GM23338 (cell line): ENCODE measurements around the gene SSBP2. TPM values are rescaled to one million over a fixed set of nuclear protein-coding genes. Genes with fewer than 3 reads are reported as not detected.

Experiments
- ATAC-seq: fragments of 200-7000 bp; cut with Tn5 transposase; 3 replicates; pipeline ENCODE4 v1.9.1; 2020
- DNase-seq: peaks from one replicate; pipeline ENCODE4 v3.0.0-alpha.2; 2015; ENCODE audit warnings: low spot score
- H2AFZ ChIP-seq: fragments of 200-600 bp; sonication (generic); 2 replicates; pipeline ENCODE4 v1.8.0; 2016; ENCODE audit warnings: antibody characterized with exemption, mild to moderate bottlenecking, moderate library complexity
- H3F3A ChIP-seq: fragments of 200-600 bp; sonication (generic); replicated peaks from 2 replicates; pipeline ENCODE4 v1.8.0; 2017; ENCODE audit warnings: antibody characterized with exemption, mixed run types, low read depth
- H3K27ac ChIP-seq: fragments of 200-600 bp; sonication (generic); 2 replicates; pipeline ENCODE4 v1.6.1; 2016; ENCODE audit warnings: low read depth
- H3K27me3 ChIP-seq: fragments of 200-600 bp; sonication (generic); 2 replicates; pipeline ENCODE4 v1.8.0; 2016; ENCODE audit warnings: mild to moderate bottlenecking, mixed run types, moderate library complexity; ENCODE audit not compliant: insufficient read depth
- H3K36me3 ChIP-seq: fragments of 200-600 bp; sonication (generic); 2 replicates; pipeline ENCODE4 v1.8.0; 2016; ENCODE audit warnings: mild to moderate bottlenecking; ENCODE audit not compliant: insufficient read depth
- H3K4me1 ChIP-seq: fragments of 200-600 bp; sonication (generic); 2 replicates; pipeline ENCODE4 v1.8.0; 2016; ENCODE audit warnings: mild to moderate bottlenecking, moderate library complexity; ENCODE audit not compliant: insufficient read depth
- H3K4me2 ChIP-seq: fragments of 200-600 bp; sonication (generic); 2 replicates; pipeline ENCODE4 v1.7.1; 2017; ENCODE audit warnings: mixed run types
- H3K4me3 ChIP-seq: fragments of 200-600 bp; sonication (generic); 2 replicates; pipeline ENCODE4 v1.6.1; 2016; ENCODE audit warnings: mixed run types
- H3K79me2 ChIP-seq: fragments of 200-600 bp; sonication (generic); replicated peaks from 2 replicates; pipeline ENCODE4 v1.8.0; 2017; ENCODE audit warnings: mild to moderate bottlenecking; ENCODE audit not compliant: insufficient read depth
- H3K9me2 ChIP-seq: fragments of 200-600 bp; sonication (generic); 2 replicates; pipeline ENCODE4 v1.8.0; 2017; ENCODE audit not compliant: insufficient read depth
- H4K20me1 ChIP-seq: fragments of 200-600 bp; sonication (generic); replicated peaks from 2 replicates; pipeline ENCODE4 v1.8.0; 2017; ENCODE audit warnings: mild to moderate bottlenecking; ENCODE audit not compliant: insufficient read depth
- H3K27ac Mint-ChIP-seq: 2 replicates; pipeline ENCODE4 v1.8.0; 2020; ENCODE audit warnings: inconsistent platforms, mild to moderate bottlenecking, moderate library complexity, mixed read lengths
- H3K27me3 Mint-ChIP-seq: 3 replicates; pipeline ENCODE4 v1.8.0; 2022; ENCODE audit warnings: low read depth, mild to moderate bottlenecking, moderate library complexity, mixed read lengths, inconsistent platforms; ENCODE audit not compliant: insufficient read depth, poor library complexity
- H3K36me3 Mint-ChIP-seq: 3 replicates; pipeline ENCODE4 v1.8.0; 2021; ENCODE audit warnings: low read depth, mild to moderate bottlenecking, inconsistent platforms, moderate library complexity, mixed read lengths
- H3K4me1 Mint-ChIP-seq: 3 replicates; pipeline ENCODE4 v1.8.0; 2020; ENCODE audit warnings: mild to moderate bottlenecking, inconsistent platforms, mixed read lengths
- H3K4me3 Mint-ChIP-seq: 3 replicates; pipeline ENCODE4 v1.8.0; 2021; ENCODE audit warnings: moderate library complexity, mild to moderate bottlenecking, inconsistent platforms, mixed read lengths
- H3K9me3 Mint-ChIP-seq: 3 replicates; pipeline ENCODE4 v1.8.0; 2020; ENCODE audit warnings: moderate library complexity, mild to moderate bottlenecking, inconsistent platforms, mixed read lengths
- CREB1 ChIP-seq: fragments of 250-450 bp; sonication (Bioruptor Pico); IDR thresholded peaks from 2 replicates; pipeline ENCODE4 v1.5.0; 2020; ENCODE audit warnings: low read depth, mild to moderate bottlenecking, moderate library complexity
- CTCF ChIP-seq, 2 experiments: fragments of 200-600 bp in 1 of 2; sonication (generic) in 1 of 2; conservative IDR thresholded peaks; 2 replicates each; pipeline versions ENCODE4 v1.5.1 to v1.6.1; 2016 to 2017; ENCODE audit warnings: antibody characterized with exemption in 2 of 2, low read depth in 2 of 2, mild to moderate bottlenecking in 2 of 2, moderate library complexity in 1 of 2
- ETS1 ChIP-seq: IDR thresholded peaks from 2 replicates; pipeline ENCODE4 v1.6.1; 2016; ENCODE audit warnings: antibody characterized with exemption
- EZH2phosphoT487 ChIP-seq: fragments of 200-600 bp; sonication (generic); IDR thresholded peaks from one replicate; pipeline ENCODE4 v1.8.1; 2018; ENCODE audit warnings: antibody characterized with exemption; ENCODE audit not compliant: unreplicated experiment
- JUNB ChIP-seq: IDR thresholded peaks from one replicate; pipeline ENCODE4 v1.6.1; 2016; ENCODE audit warnings: antibody characterized with exemption; ENCODE audit not compliant: unreplicated experiment
- NANOG ChIP-seq: IDR thresholded peaks from 2 replicates; pipeline ENCODE4 v1.6.1; 2016; ENCODE audit warnings: antibody characterized with exemption, borderline replicate concordance
- REST ChIP-seq: IDR thresholded peaks from one replicate; pipeline ENCODE4 v1.6.1; 2018; ENCODE audit warnings: antibody characterized with exemption; ENCODE audit not compliant: unreplicated experiment
- STAT1 ChIP-seq: IDR thresholded peaks from one replicate; pipeline ENCODE4 v1.6.1; 2016; ENCODE audit warnings: antibody characterized with exemption; ENCODE audit not compliant: unreplicated experiment
- ZNF114 ChIP-seq: fragments of 250-450 bp; sonication (Bioruptor Pico); IDR thresholded peaks from 2 replicates; pipeline ENCODE4 v1.5.0; 2020; ENCODE audit warnings: mild to moderate bottlenecking, moderate library complexity
- ZNF331 ChIP-seq: fragments of 250-450 bp; sonication (Bioruptor Pico); IDR thresholded peaks from 2 replicates; pipeline ENCODE4 v1.5.0; 2020; ENCODE audit warnings: low read depth, mild to moderate bottlenecking, moderate library complexity
- polyA plus RNA-seq: library from polyadenylated mRNA; unstranded; fragments of >200 nt; fragmentation: Nextera tagmentation; extraction: Ambion mirVana; gene quantifications from 2 replicates; pipeline ENCODE4 v1.2.1, GENCODE V29; 2016
- total RNA-seq: library from RNA; depleted of rRNA; stranded (reverse); fragments of >200 nt; shearing (Covaris generic); gene quantifications from 2 replicates; pipeline ENCODE4 v1.2.3, GENCODE V29; 2014

Gene SSBP2
- total and polyA plus RNA-seq, 2 experiments from 2014 or later: 21.5 to 24.7 TPM

- H3F3A ChIP-seq: no peaks in the 10 kb centered on the region
- H3K36me3 Mint-ChIP-seq: peaks cover 5% of the 10 kb centered on the region; the same call in 2 of the 3 replicates
- no peak overlapping the region for H3K4me3 ChIP-seq
- no peak overlapping the region for H2AFZ ChIP-seq
- H3K4me1 ChIP-seq: no peaks in the 10 kb centered on the region
- H3K9me3 Mint-ChIP-seq: peaks cover 5% of the 10 kb centered on the region; the same call in 2 of the 3 replicates
- ATAC-seq (no peak), DNase-seq (no peak)
- no peak overlapping the region for H3K27ac ChIP-seq
- no peaks in the 10 kb centered on the region for H4K20me1 ChIP-seq
- no peak overlapping the region for H3K4me3 Mint-ChIP-seq
- H3K4me1 Mint-ChIP-seq: no peaks in the 10 kb centered on the region; the same call in 2 of the 3 replicates
- TF ChIP-seq JUNB: no peak
- TF ChIP-seq ZNF331: no peak
- no peak for TF ChIP-seq REST
- no peak for TF ChIP-seq ETS1
- peaks cover under 1% of the 10 kb centered on the region for H3K27me3 Mint-ChIP-seq
- no peak overlapping the region for H3K4me2 ChIP-seq
- H3K27ac Mint-ChIP-seq: no peak overlapping the region
- no peaks in the 10 kb centered on the region for H3K27me3 ChIP-seq
- H3K79me2 ChIP-seq: no peaks in the 10 kb centered on the region
- no peaks in the 10 kb centered on the region for H3K36me3 ChIP-seq
- no peaks in the 10 kb centered on the region for H3K9me2 ChIP-seq
These were observed 71.0 kb downstream of the SSBP2 start for GRCh38 chr5:81679885-81680284.

GRCh38 chr5:81675420-81675819, 75.5 kb downstream of the SSBP2 start:
- H3K4me1 Mint-ChIP-seq: no peaks in the 10 kb centered on the region
- H3K4me3 Mint-ChIP-seq: no peak overlapping the region
- no peaks in the 10 kb centered on the region for H3K36me3 ChIP-seq
- no peak overlapping the region for H3K4me2 ChIP-seq
- no peaks in the 10 kb centered on the region for H3K27me3 ChIP-seq
- H2AFZ ChIP-seq: no peak overlapping the region
- H3K27ac ChIP-seq: no peak overlapping the region
- no peaks in the 10 kb centered on the region for H4K20me1 ChIP-seq
- H3K79me2 ChIP-seq: no peaks in the 10 kb centered on the region
- H3K4me3 ChIP-seq: no peak overlapping the region
- no peaks in the 10 kb centered on the region for H3K27me3 Mint-ChIP-seq
- H3K4me1 ChIP-seq: no peaks in the 10 kb centered on the region
- H3K9me3 Mint-ChIP-seq: peaks cover 5% of the 10 kb centered on the region; the same call in 2 of the 3 replicates
- H3F3A ChIP-seq: no peaks in the 10 kb centered on the region
- H3K36me3 Mint-ChIP-seq: peaks cover 5% of the 10 kb centered on the region; the same call in 2 of the 3 replicates
- H3K9me2 ChIP-seq: no peaks in the 10 kb centered on the region
- 0 out of 2 replicates have a peak overlapping the region, but pooled peaks have one; percentile 2 for H3K27ac Mint-ChIP-seq
- DNase-seq: no peak
- ATAC-seq: no peak
- TF ChIP-seq NANOG (no peak), CREB1 (CRISPR knock-in tag) (no peak), CTCF (conservative IDR thresholded peaks at IDR 0.05; ENCODE audit: low read depth in 2 of 2) (no peak), ZNF114 (CRISPR knock-in tag) (no peak), EZH2phosphoT487 (no peak), STAT1 (no peak), JUNB (no peak)
